GM18507 (cell line): ENCODE measurements around the gene PRDM11.

Experiments used
- DNase-seq: peaks from one replicate; pipeline ENCODE4 v3.0.0; 2011; ENCODE audit warnings: low read depth; ENCODE audit not compliant: insufficient read length; ENCODE audit errors: extremely low spot score
- FAIRE-seq: peaks from 2 replicates; lab custom pipeline; 2011; peaks lifted over from hg19 to GRCh38; lab: Jason Lieb, UNC

The PRDM11 gene

DNA sequence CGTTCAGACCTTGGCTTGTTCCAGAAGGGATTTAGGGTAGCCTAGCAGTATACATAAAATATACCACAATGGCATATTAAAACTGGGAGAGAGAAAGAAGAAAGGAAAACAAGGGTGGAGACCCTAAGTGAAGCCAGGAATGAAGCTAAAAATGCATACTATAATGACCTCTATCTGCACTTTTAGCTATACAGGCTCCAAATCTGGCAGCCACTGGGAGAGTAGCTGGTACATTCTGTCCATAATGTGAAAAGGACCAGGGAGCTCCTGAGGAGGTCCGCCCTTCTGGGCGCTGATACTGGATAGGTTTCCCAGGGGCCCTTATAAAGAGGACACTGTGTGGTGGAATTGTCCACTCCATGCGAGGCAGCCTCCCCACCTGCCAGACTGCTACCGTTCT lies 42.8 kb downstream of the PRDM11 start:
- DNase-seq (no peak), FAIRE-seq (no peak)

DNA sequence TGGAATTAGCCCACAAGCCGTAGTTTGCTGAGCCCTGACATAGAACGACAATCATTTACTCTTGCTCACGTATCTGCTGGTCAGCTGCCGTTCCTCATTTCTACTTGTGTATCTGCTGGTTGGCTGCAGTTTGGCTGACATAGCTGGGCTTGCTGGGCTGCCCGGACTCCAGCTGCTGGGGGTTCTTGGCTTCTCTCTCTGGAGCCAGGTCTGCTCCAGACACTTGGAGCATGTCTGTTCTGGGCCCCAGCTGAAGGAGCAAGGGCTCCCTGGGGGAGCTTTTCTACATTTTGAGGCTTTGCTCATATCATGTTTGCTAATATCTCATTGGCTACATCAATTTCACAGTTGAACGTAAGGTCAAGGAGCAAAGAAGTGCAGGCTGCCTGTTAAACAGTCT lies 47.3 kb downstream of the PRDM11 start:
- DNase-seq (no peak), FAIRE-seq (no peak)

DNA sequence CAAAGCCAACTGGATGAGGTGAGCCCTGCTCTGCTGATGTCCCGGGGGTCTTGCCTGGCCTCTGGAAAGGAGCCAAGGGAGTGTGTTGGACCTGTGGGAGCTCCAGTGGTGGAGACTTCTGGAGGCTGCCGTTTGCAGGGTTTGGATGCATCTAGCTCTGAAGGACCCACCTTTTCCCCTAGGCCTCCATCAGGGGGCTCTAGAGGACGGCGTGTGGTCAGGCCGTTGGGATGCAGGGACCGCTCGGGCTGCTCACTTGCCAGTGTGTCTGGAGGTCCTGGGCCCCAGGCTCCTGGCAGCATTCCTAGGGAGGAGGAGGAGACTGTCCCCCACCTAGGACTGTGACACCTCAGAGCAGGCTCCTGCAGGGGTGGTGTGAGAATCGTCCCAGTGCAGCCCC lies 58.3 kb downstream of the PRDM11 start:
- DNase-seq: no peak
- no peak for FAIRE-seq

DNA sequence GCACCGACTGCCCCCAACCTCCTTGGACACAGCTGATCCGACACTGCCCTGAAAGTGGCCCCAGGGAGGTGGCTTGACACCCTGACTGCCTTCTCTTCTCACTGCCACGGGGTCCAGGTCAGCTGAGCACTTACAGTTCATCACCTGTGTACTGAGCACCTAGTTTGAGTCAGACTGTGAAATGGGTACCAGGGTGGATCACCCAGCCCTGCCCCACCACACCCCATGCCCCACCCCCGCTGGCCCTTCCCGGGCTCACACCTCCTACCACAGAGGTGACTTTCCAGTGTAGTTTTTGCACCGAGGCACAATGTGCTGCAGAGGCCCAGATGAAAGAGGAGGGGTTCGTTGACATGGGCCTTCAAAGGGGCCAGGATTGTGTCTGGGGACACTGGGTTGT lies 59.5 kb downstream of the PRDM11 start:
- FAIRE-seq: no peak
- DNase-seq: no peak

DNA sequence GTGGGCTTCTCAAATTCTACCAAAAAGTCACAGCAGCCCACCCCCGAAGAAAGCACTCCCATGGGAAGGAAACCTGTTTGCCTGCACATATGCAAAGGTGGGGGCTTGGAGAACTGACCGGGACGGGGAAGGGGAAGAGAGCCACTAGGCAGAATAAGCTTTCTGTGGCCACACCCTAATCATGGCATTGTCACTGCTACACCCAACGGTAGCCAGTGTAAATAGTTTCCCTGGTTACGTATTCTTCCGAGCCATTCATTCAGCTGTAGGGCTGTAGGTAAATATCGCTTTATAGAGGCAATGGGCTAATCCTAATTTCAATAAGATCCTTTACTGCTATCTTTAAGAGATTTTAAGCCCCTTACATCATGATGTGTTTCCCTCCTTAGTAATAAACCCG lies 61.7 kb downstream of the PRDM11 start:
- DNase-seq (no peak), FAIRE-seq (no peak)

DNA sequence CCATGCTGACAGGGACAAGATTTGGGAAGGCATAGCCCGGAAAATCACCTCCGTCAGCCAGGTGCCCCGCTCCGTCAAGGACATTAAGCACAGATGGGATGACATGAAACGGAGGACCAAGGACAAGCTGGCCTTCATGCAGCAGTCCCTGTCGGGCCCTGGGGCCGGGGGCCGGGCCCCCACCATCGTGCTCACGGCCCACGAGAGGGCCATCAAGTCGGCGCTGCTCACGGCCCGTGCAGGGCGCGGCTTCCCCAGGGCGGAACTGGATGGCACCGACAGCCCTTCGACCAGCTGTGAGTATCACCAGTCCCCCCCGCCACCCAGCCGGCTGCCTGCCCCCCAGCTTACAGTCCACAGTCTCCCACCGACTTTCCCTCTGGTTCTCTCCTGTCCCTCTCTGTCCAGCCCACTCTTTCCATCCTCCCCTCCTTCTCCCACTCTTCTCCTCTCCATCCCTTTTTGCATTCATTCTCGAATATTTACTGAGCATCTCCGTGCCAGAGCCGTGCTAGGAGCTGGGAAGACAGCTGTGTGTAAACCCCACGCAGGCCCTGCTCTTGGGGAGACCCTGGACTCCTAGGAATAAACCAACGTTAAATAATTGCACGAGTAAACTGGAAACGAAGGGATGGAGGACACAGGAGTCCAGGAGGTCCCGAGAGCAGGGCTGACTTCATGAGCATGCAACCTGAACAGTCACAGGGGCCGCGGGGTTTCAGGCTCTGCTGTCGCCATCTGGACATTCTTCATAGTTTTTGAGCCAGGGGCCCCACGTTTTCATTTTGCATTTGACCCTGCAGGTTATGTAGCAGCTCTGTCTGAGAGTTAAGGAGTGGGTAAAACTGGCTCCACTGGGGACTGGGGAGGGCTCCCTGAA lies 62.8 kb downstream of the PRDM11 start:
- FAIRE-seq: no peak
- no peak for DNase-seq

DNA sequence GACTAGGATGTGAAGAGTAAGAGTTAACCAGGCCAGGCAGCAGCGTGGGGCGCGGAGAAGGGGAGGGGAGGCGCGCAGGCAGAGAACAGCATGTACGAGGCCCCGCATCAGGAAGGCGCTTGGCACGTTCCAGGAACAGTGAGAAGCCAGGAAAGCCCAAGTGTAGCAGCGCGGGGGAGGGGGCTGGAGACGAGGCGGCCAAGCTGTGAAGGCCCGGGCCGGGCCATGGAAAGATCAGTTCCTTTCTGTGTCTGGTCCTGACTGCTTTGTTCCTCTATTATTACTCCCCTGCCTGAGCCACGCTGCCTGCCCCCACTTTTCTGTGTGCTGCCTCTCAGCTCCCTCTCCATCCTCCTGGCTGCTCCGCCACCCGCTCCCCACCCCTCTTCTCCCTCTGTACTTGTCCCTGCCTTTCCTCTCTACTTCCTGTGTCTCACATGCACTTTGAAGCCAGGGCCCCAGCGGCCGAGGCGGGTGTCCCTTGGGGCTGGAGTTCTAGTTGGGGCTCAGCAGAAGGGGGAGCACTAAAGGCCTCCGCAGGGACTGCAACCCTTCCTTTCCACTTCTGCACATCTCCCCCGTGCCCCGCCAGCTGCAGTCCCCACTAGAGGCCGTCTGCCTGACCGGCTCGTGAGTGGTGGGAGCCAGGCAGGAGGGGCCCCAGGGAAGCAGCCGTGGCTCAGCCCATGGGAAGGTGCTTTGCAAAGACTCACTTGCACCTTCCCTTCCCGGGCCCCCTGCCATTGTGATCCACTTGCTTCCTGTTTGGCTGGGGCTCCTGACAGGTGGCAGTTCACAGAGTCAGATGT lies 63.7 kb downstream of the PRDM11 start:
- no peak for FAIRE-seq
- no peak for DNase-seq

DNA sequence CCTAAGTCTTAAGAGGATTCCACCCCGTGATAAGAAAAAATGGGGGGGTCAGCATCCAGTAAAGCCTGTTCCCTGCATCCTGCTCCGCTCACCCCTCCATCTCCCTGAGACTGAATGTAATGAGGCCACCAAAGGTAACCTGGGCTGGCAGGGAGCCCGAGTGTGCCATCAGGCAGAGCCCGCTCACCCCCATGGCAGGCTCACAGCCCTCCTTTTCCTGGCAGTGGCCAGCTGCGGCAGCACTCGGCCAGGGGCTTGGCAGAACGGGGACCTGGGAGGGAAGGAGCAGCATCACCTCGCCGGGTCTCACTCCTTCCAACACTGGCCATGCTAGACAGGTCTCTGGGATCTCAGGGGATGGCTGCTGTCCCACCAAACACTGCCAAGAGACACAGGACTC lies 64.4 kb downstream of the PRDM11 start:
- DNase-seq: no peak
- no peak for FAIRE-seq

DNA sequence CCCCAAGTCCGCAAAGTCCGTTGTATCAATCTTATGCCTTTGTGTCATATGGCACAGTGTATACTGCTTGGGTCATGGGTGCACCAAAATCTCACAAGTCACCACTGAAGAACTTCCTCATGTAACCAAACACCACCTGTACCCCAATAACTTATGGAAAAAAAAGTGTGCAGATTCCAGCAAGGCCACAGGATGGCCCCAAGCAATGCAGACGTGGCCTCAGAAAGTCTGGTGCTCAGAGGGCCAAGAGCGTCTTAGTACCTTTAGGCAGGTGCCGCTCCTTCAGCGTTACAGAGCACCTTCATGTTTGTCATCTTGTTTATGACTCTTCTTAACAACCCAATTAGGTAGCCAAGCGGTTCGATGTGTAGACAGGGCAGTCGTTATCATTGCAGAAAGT lies 65.3 kb downstream of the PRDM11 start:
- DNase-seq (no peak), FAIRE-seq (no peak)

DNA sequence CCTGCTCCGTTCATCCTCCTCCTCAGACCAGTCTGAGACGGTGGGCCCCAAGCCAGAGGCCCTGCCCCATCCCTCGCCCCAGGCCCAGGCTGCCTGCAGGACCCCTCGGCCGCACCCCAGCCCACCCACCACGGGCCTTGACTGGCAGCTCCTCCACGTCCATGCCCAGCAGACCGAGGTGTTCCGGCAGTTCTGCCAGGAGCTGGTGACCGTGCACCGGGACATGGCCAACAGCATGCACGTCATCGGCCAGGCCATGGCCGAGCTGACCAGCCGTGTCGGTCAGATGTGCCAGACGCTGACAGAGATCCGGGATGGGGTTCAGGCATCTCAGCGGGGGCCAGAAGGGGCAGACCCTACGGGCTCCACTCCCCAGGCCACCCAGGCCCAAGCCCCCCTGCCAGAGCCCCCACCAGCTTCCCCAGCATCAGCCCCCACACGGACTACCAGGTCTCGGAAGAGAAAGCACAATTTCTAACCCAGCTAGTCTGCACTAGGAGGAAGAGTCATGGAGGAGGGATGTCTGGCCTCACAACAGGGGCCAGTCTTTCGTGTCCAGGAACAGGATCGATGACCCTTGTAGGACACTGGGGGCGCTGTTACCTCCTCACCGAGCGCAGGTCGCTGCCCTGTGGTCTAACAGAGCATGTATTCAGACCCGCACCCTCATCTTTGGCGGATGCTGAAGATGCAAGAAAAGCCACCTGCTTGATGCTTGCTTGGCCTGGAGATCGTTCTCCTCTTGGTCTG lies 66.3 kb downstream of the PRDM11 start:
- no peak for DNase-seq
- FAIRE-seq: no peak

DNA sequence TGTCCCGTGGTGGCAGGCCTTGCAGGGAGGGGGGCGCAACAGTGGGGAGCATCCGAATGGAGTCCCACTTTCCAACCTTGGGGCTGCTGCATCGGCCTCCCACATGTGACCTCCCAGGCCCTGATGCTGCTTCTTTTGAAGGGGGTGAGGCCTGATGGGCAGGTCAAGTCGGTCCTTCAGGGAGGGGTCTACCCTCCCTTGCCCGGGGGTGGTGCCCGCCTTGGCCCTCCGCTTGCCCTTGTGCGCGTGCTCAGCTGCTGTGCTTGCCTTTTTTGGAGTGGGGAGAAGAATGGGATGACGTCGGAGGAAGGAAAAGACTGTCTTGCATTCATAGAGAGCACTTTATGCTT lies 66.9 kb downstream of the PRDM11 start:
- no peak for FAIRE-seq
- DNase-seq: no peak

DNA sequence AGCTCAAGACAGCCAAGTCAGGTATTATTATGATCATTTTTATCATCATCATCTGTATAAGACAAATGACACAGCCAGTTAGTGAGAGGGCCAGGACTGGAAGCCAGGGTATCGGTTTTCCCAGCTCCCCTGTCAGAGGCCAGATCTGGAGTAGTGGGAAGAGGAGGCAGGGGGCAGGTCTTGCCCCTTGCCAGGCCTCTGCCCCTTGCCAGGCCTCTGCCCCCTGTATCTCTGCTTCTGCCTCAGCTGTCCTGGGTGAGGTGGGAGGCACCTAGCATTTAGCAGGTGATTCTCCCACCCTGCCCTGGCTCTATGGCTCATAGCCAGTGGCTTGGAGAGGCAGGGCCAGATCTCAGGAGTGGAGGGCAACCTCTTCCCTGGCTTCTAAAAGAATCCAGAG lies 67.3 kb downstream of the PRDM11 start:
- FAIRE-seq: no peak

DNA sequence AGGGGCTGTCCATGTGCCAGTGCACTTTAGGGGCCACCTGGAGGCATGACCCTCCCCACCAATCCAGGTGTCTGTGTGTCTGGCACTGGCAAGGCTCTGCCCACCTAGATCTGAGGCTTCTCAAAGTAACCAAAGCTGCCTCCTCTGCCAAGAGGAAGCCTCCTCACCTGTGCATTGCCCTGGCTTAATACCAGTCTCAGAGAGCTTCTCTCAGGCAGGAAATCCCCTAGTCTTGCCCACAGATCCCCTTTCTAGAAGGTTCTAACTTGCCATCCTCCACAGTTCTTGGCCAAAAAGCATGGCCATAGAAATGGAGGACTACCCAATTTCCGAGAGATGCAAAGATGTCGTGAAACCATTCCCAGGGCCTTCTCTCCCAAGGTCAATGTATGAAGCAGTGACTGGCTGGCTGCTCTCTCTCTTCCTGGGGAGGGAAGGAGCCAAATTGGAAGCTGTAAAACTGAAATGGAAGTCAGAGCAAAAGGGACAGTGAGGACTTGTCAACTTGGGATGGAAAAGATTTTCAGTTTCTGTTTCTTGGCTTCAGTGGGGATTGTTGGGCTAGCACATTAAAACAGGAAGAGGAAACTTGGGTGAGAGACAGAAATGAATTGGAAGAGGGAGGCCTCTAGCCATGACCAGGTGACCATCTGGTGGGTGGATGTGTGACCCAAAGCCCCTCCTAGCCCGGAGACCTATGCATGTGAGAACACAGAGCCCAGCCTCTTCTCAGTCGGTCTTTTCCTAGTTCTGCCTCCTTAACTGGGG lies 68.8 kb downstream of the PRDM11 start:
- DNase-seq (no peak), FAIRE-seq (peak; percentile 44)

More for the DNA sequence above, 67.3 kb downstream of the PRDM11 start:
- DNase-seq: no peak

DNA sequence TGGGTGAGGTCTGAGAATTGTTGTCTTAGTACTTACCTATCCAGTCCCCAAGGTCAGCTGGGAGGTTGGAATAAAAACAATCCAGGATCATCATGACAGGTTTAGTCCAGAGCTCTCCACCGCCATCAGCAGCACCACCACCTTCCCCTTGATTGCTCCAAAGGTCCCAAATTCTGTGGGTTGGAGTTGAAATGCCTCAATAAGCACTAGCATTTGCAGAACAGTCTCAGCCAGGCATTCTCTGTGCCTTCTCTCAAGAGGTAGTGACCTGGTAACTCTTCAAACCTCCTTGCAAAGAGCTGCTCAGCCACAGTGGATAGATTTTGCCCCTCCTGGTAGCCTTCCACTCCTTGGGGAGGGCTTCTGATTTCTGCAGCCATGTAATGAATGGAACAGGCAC lies 69.6 kb downstream of the PRDM11 start:
- DNase-seq: no peak
- no peak for FAIRE-seq

DNA sequence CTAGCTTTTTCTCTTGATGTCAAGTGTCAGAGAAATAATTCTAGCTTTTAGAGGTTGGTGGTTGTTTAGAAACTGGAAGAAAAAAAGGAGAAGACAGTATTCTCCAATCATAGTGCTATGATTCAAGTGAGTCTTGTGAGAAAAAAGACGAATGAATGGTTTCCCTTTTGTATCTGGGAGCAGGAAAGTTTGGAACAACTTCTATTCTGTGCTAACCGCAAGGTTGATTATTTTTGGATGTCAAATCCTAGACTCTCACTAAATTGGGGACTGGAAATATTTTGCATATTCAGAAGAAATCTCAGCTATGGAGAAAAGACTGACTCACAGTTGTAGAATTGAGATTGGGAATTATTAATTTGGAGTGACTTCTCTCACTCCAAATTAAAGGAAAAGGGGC lies 70.5 kb downstream of the PRDM11 start:
- FAIRE-seq: no peak
- DNase-seq: no peak

DNA sequence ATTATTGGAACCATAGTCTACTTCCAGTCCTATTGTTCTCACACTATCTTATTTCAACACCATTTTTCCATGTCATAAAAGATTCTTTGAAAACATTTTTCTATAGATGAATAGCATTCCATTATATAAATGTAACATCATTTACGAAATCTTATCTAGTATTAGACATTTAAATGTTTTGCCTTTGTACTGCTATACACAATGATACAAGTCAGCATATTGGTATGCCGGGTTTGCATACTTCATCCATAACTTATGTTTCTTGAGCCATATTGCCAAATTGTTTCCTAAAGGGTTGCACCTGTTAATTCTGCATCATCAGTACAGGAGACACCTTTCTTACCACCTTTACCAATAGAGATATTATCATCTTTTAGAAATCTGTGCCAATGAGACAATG lies 71.6 kb downstream of the PRDM11 start:
- FAIRE-seq: no peak

DNA sequence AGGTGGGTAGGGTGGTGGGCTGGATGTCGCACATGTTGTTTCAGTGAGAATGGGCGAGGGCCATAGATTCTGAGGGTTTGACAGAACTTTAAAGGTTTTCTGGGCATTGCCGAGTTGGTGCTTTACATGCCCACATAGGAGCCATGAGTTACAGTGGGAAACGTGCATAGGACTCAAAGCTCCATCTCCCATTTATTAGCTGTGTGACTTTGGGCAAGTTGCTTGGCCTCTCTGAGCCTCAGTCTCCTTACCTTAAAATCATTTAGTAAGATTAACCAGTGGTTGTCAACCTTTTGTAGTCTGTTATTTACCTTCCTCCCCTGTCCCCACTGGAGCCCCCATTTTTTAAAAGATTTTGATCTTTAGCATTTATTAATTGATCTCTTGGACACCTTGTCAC lies 72.3 kb downstream of the PRDM11 start:
- no peak for FAIRE-seq

More for the DNA sequence above, 71.6 kb downstream of the PRDM11 start:
- no peak for DNase-seq

DNA sequence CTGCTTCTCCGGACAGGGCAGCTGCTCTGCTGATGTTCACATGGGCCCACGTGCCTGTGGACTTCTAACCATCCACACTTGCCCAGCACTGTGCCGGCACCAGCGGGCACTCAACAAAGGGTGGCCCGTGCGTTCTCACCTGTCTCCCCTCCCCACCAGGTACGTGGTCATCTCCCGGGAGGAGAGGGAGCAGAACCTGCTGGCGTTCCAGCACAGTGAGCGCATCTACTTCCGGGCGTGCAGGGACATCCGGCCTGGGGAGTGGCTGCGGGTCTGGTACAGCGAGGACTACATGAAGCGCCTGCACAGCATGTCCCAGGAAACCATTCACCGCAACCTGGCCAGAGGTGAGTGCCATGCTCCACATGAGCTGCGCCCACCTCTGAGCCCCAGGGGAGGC lies 73.0 kb downstream of the PRDM11 start:
- FAIRE-seq: no peak
- no peak for DNase-seq

More for the DNA sequence above, 72.3 kb downstream of the PRDM11 start:
- DNase-seq: no peak

DNA sequence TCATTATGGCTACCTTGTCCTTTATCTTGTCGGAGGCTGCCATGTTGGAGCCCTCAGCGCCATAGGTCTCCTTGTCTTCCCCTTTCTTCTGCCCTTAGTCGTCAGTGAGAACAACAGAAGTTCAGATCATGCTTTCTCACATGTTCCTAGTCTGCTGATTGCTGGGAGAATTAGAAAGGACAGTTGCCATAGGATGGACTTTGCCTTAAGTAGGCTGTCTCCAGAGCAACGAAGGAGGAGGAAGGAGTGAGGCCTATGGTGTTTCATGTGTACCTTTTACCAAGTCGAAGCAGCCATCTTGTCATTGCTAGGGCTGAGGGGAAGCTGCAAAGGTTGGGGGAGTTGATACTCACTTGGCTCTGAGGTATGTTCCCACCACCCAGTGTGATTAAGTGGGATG lies 77.1 kb downstream of the PRDM11 start:
- FAIRE-seq: no peak

DNA sequence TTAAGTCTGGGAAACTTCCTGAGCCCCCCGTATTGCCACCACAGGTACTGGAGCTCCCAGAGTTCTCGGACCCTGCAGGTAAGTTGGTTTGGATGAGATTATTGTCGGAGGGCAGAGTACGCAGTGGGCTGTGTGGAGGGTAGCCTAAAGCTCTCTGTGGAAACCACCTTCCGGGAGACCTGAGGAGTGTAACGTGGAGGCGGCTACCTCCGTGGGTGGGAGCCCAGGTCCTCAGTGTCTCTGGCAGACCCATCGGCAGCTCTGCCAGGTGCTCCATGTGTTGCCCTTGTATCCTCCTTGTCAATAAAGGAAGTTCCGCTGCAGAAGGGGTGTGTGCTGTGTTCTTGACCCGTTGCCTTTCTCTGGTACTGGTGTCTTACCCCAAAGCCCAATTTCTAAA lies 78.3 kb downstream of the PRDM11 start:
- DNase-seq (no peak), FAIRE-seq (no peak)

More for the DNA sequence above, 77.1 kb downstream of the PRDM11 start:
- DNase-seq: no peak
